SK-N-MC (cell line): ENCODE results near the gene FUT8.

Source experiments
- EZH2 ChIP-seq: fragments of 200-600 bp; sonication (generic); IDR thresholded peaks from one replicate; pipeline ENCODE4 v1.6.1; 2017; ENCODE audit warnings: antibody characterized with exemption
- FOXP2 ChIP-seq: optimal IDR thresholded peaks from 2 replicates; pipeline ENCODE3; 2011; ENCODE audit warnings: mild to moderate bottlenecking, moderate library complexity; ENCODE audit not compliant: insufficient read depth; ENCODE audit errors: extremely low read length, control extremely low read depth

DNA sequence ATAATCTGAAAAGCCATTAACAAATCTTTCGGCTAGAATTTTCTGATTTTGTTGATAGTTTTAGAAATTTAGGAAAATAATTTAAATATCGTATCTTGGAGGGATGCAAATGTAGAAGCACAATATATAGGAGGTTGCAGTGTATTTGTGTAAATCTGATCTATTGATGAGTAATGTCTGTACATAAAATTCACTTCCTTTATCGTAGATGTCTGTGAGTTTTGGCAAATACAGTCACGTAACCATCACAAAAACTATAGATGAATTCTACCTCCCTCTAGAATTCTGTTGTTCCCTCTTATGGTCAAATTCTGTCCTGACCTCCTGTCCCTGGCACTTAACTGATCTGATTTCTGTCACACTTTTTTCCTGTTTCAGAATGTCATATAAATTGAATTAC is 151.8 kb downstream of the FUT8 start:
- TF ChIP-seq FOXP2: no peak
- TF ChIP-seq EZH2: no peak
